ENCODE data around the gene POLE4. TPM values are rescaled to one million over a fixed set of nuclear protein-coding genes. Genes with fewer than 3 reads are reported as not detected.

The POLE4 gene
- total and polyA plus RNA-seq, 2 donors (not counting 1 experiment from before 2014, with no cell fraction given) = 26.3 to 28.9 TPM

- no peak for DNase-seq (ENCODE audit: low read depth in 2 of 2)
- Histone ChIP-seq H3K27me3 (ENCODE audit: control insufficient read depth, insufficient read depth, low read length) (no peaks in the 10 kb centered on the region), H3K4me1 (ENCODE audit: control insufficient read depth, extremely low read depth, insufficient read depth, low read length) (no peaks in the 10 kb centered on the region), H3K4me2 (ENCODE audit: extremely low read depth, insufficient read depth, low read length) (no peak overlapping the region), H2AFZ (ENCODE audit: low read length) (no peak overlapping the region), H3K9ac (ENCODE audit: insufficient read depth, low read length) (no peak overlapping the region), H3K9me3 (ENCODE audit: control insufficient read depth, insufficient read depth, low read depth, low read length) (no peaks in the 10 kb centered on the region), H3K4me3 (replicated peaks in 1 of 4; ENCODE audit: control extremely low read depth in 1 of 4, insufficient read depth in 1 of 4, low read depth in 3 of 4, low read length in 4 of 4) (no peak overlapping the region), H3K79me2 (ENCODE audit: control insufficient read depth, insufficient read depth, low read length) (no peaks in the 10 kb centered on the region), H3K36me3 (ENCODE audit: control insufficient read depth, insufficient read depth, low read length) (no peaks in the 10 kb centered on the region), H3K27ac (ENCODE audit: insufficient read depth, low read length) (no peak overlapping the region), H4K20me1 (ENCODE audit: control insufficient read depth, extremely low read depth, insufficient read depth, low read length) (no peaks in the 10 kb centered on the region)
- no peak for TF ChIP-seq CTCF (conservative IDR thresholded peaks at IDR 0.05 in 1 of 2, IDR thresholded peaks at IDR 0.05 in 1 of 2; ENCODE audit: low read depth in 1 of 2, low read length in 2 of 2)
- TF ChIP-seq EZH2 (IDR thresholded peaks at IDR 0.05; ENCODE audit: low read length, missing control alignments) = no peak
Observed at GRCh38 chr2:74939919-74940812, 18.3 kb upstream of the POLE4 start.

- H3K4me2 ChIP-seq (ENCODE audit: extremely low read depth, insufficient read depth, low read length) = no peak overlapping the region
- no peak overlapping the region for H3K9ac ChIP-seq (ENCODE audit: insufficient read depth, low read length)
- no peaks in the 10 kb centered on the region for H3K9me3 ChIP-seq (ENCODE audit: control insufficient read depth, insufficient read depth, low read depth, low read length)
- H2AFZ ChIP-seq (ENCODE audit: low read length) = no peak overlapping the region
- H3K27me3 ChIP-seq (ENCODE audit: control insufficient read depth, insufficient read depth, low read length) = no peaks in the 10 kb centered on the region
- no peaks in the 10 kb centered on the region for H4K20me1 ChIP-seq (ENCODE audit: control insufficient read depth, extremely low read depth, insufficient read depth, low read length)
- TF ChIP-seq CTCF (conservative IDR thresholded peaks at IDR 0.05 in 1 of 2, IDR thresholded peaks at IDR 0.05 in 1 of 2; ENCODE audit: low read depth in 1 of 2, low read length in 2 of 2) = no peak
- TF ChIP-seq EZH2 (IDR thresholded peaks at IDR 0.05; ENCODE audit: low read length, missing control alignments) = no peak
- peaks cover 2% of the 10 kb centered on the region for H3K4me1 ChIP-seq (ENCODE audit: control insufficient read depth, extremely low read depth, insufficient read depth, low read length)
- no peak for DNase-seq (ENCODE audit: low read depth in 2 of 2)
- H3K36me3 ChIP-seq (ENCODE audit: control insufficient read depth, insufficient read depth, low read length) = no peaks in the 10 kb centered on the region
- H3K79me2 ChIP-seq (ENCODE audit: control insufficient read depth, insufficient read depth, low read length) = no peaks in the 10 kb centered on the region
- H3K27ac ChIP-seq (ENCODE audit: insufficient read depth, low read length) = no peak overlapping the region
- H3K4me3 ChIP-seq (replicated peaks in 1 of 4; ENCODE audit: control extremely low read depth in 1 of 4, insufficient read depth in 1 of 4, low read depth in 3 of 4, low read length in 4 of 4) = no peak overlapping the region
Observed at GRCh38 chr2:74941284-74941683, 17.2 kb upstream of the POLE4 start.

- Histone ChIP-seq H2AFZ (ENCODE audit: low read length) (no peak overlapping the region), H4K20me1 (ENCODE audit: control insufficient read depth, extremely low read depth, insufficient read depth, low read length) (no peaks in the 10 kb centered on the region), H3K9ac (ENCODE audit: insufficient read depth, low read length) (no peak overlapping the region), H3K4me2 (ENCODE audit: extremely low read depth, insufficient read depth, low read length) (no peak overlapping the region), H3K4me1 (ENCODE audit: control insufficient read depth, extremely low read depth, insufficient read depth, low read length) (peaks cover 2% of the 10 kb centered on the region), H3K27me3 (ENCODE audit: control insufficient read depth, insufficient read depth, low read length) (no peaks in the 10 kb centered on the region), H3K27ac (ENCODE audit: insufficient read depth, low read length) (no peak overlapping the region), H3K36me3 (ENCODE audit: control insufficient read depth, insufficient read depth, low read length) (no peaks in the 10 kb centered on the region), H3K9me3 (ENCODE audit: control insufficient read depth, insufficient read depth, low read depth, low read length) (no peaks in the 10 kb centered on the region), H3K79me2 (ENCODE audit: control insufficient read depth, insufficient read depth, low read length) (no peaks in the 10 kb centered on the region), H3K4me3 (replicated peaks in 1 of 4; ENCODE audit: control extremely low read depth in 1 of 4, insufficient read depth in 1 of 4, low read depth in 3 of 4, low read length in 4 of 4) (no peak overlapping the region)
- DNase-seq (ENCODE audit: low read depth in 2 of 2) = no peak
- TF ChIP-seq EZH2 (IDR thresholded peaks at IDR 0.05; ENCODE audit: low read length, missing control alignments) (no peak), CTCF (conservative IDR thresholded peaks at IDR 0.05 in 1 of 2, IDR thresholded peaks at IDR 0.05 in 1 of 2; ENCODE audit: low read depth in 1 of 2, low read length in 2 of 2) (no peak)
Observed at GRCh38 chr2:74942263-74942662, 16.2 kb upstream of the POLE4 start.

Data from fibroblast of lung (primary cell).